Upper lobe of left lung (tissue), 6 donors: ENCODE data around the gene PERP. TPM values are rescaled to one million over a fixed set of nuclear protein-coding genes. Genes with fewer than 3 reads are reported as not detected.

ENCODE experiments used
- ATAC-seq, 2 donors: fragments of 200-7000 bp; cut with Tn5 transposase; one replicate each; pipeline ENCODE4 v1.9.1; 2022; ENCODE audit warnings: mild to moderate bottlenecking in 2 of 2, moderate library complexity in 2 of 2; ENCODE audit not compliant: low FRiP score in 2 of 2
- DNase-seq, 2 donors: peaks; one replicate each; pipeline ENCODE4 v3.0.0-alpha.2; 2019 to 2020
- H3K27ac ChIP-seq, 4 donors: fragments of 200-600 bp; sonication (generic); one replicate each; pipeline ENCODE4 v1.5.1; 2016 to 2019
- H3K27me3 ChIP-seq, 4 donors: fragments of 200-600 bp; sonication (generic); one replicate each; pipeline ENCODE4 v1.5.1; 2017 to 2019
- H3K36me3 ChIP-seq, 4 donors: fragments of 200-600 bp; sonication (generic); one replicate each; pipeline ENCODE4 v1.5.1; 2016 to 2019
- H3K4me1 ChIP-seq, 4 donors: fragments of 200-600 bp; sonication (generic); one replicate each; pipeline ENCODE4 v1.5.1; 2018 to 2019
- H3K4me3 ChIP-seq, 4 donors: fragments of 200-600 bp; sonication (generic); one replicate each; pipeline ENCODE4 v1.5.1; 2017 to 2019; ENCODE audit warnings: mild to moderate bottlenecking in 2 of 4, moderate library complexity in 1 of 4
- H3K9me3 ChIP-seq, 4 donors: fragments of 200-600 bp; sonication (generic); one replicate each; pipeline ENCODE4 v1.5.1; 2018 to 2019
- EP300 ChIP-seq, 4 donors: sonication (generic); formaldehyde crosslinking; IDR thresholded peaks; one replicate each; pipeline ENCODE4 v1.5.1; 2017; ENCODE audit warnings: antibody characterized with exemption in 4 of 4, control low read depth in 2 of 4
- POLR2A ChIP-seq, 4 donors: fragments of 450-650 bp; IDR thresholded peaks; one replicate each; pipeline ENCODE4 v1.5.1; 2016 to 2017; ENCODE audit warnings: antibody characterized with exemption in 4 of 4, mild to moderate bottlenecking in 2 of 4
- POLR2AphosphoS5 ChIP-seq, 2 donors: sonication (generic); formaldehyde crosslinking; IDR thresholded peaks; one replicate each; pipeline ENCODE4 v1.5.1; 2017; ENCODE audit warnings: antibody characterized with exemption in 2 of 2
- whole genome bisulfite sequencing, 2 donors: methylation state at CpG; one replicate each; pipeline ENCODE4 v1.1.5; 2017 to 2018; 5-methylcytosine and 5-hydroxymethylcytosine counted together
- total RNA-seq, 6 donors: library from RNA; depleted of rRNA in 4 of 6; stranded (reverse); fragments of >200 nt in 4 of 6; gene quantifications; one replicate each; pipeline versions ENCODE4 v1.1.0 to v1.2.1, GENCODE V29; 2016 to 2021
- TF ChIP-seq, protein P1 (sequence below), 6 experiments: fragments of 450-650 bp in 4 of 6; fragments of 200-600 bp in 2 of 6; sonication (generic) in 2 of 6; IDR thresholded peaks; one replicate each; pipeline ENCODE4 v1.5.1; 2016 to 2019; ENCODE audit warnings: antibody characterized with exemption in 6 of 6
- donor health status: DM: no; HTN: no; CAD: no; lungs with moderate emphysema.
- donor health status: DM: no; HTN: yes; CAD: no; lungs with severe emphysema.

Gene PERP
- total RNA-seq, 6 donors from 2014 or later: 13.6 to 69.8 (median 26.1) TPM

DNA sequence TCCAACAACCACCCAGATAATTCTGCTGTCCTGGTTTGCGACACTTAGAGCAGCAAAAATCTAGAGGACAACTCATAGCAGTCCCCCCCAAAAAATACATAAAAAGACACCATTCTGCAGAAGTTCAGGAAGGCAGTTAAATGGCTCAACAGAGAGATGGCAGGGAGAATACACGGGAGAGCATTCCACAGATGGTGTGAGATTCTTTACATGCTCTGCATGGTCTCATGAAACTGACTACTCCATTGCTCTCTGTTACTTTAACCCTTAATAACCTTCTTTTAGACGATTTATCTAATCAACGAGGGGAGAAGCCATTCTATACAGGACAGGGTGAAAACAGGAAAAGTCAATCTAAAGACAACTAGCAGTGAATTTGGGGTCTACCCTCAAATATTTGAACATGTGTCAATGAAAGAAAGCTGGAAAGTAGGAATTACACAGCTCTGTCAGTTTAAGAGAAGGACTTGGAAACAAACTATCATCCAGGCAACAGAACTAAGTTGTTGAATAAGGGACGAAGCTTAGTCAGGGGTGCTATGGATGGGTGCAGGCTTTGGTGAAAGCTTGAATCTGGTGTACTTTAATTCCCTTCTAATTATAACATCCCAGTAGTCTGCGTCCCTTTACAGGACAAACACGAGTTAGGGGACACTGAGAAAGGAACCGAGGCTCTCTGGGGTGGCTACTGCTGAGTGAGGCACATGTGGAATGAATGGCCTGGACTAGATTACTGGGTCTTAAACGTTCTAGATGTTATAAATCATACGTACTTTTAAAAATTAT lies 5.1 kb downstream of the PERP start:
- no peak for TF ChIP-seq EP300 (IDR thresholded peaks at IDR 0.05)
- TF ChIP-seq, protein P1, sequence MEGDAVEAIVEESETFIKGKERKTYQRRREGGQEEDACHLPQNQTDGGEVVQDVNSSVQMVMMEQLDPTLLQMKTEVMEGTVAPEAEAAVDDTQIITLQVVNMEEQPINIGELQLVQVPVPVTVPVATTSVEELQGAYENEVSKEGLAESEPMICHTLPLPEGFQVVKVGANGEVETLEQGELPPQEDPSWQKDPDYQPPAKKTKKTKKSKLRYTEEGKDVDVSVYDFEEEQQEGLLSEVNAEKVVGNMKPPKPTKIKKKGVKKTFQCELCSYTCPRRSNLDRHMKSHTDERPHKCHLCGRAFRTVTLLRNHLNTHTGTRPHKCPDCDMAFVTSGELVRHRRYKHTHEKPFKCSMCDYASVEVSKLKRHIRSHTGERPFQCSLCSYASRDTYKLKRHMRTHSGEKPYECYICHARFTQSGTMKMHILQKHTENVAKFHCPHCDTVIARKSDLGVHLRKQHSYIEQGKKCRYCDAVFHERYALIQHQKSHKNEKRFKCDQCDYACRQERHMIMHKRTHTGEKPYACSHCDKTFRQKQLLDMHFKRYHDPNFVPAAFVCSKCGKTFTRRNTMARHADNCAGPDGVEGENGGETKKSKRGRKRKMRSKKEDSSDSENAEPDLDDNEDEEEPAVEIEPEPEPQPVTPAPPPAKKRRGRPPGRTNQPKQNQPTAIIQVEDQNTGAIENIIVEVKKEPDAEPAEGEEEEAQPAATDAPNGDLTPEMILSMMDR (IDR thresholded peaks at IDR 0.05): no peak
- no peak for TF ChIP-seq POLR2AphosphoS5 (IDR thresholded peaks at IDR 0.05)
- TF ChIP-seq POLR2A (IDR thresholded peaks at IDR 0.05): no peak
- Histone ChIP-seq H3K36me3 (no peaks in the 10 kb centered on the region), H3K4me3 (no peak overlapping the region), H3K27me3 (peaks cover 0 to 6% (median under 1%) of the 10 kb centered on the region in 4 donors), H3K9me3 (no peaks in the 10 kb centered on the region), H3K27ac (no peak overlapping the region), H3K4me1 (peaks cover 3 to 20% (median 6%) of the 10 kb centered on the region in 4 donors)
- ATAC-seq: no peak
- 69 to 71% methylated on average over 10 of the region's 10 CpGs for WGBS, 2 donors
- no peak for DNase-seq

DNA sequence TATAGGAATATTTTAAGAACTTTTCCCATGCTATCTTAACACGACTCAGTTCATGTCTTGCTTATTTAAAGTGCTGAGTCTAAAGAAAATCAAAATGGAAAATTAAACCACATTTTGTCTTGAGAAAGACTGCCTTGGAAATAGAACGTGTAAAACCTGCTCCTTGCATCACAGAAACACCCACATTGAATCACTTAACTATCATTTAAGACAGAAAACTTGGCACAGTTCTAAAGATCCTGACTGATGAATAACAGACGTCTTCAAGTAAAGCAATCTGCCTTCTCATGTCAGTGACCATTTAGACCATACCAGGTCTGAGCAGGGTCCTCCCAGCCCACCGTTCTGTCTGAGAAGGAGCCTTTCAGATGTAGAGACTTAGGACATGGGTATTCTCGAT lies 7.4 kb downstream of the PERP start:
- 63 to 68% methylated on average over 5 of the region's 5 CpGs for WGBS, 2 donors
- DNase-seq: no peak

DNA sequence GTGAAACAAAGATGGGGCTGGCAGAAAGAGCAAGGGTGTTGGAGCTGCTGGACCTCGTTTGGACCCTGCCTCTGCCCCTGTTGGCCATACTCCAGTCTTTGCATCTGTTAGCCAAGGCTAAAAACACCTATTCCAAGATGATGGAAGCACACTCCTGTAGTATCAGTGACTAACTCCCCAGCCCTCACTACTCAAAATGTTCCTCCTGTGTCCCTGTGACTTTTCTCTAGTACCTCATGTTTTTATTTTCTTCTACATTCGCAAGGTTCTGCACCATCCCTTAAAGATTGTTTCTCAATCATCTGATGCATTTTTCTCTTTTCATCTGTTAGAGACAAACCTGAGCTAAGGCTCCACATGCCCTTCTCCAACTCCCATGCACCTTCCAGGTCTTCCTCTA lies 8.9 kb downstream of the PERP start:
- Histone ChIP-seq H3K27ac (no peak overlapping the region), H3K4me3 (no peak overlapping the region), H3K36me3 (peaks cover 0 to 11% (median 1%) of the 10 kb centered on the region in 4 donors), H3K27me3 (no peaks in the 10 kb centered on the region), H3K4me1 (no peaks in the 10 kb centered on the region), H3K9me3 (no peaks in the 10 kb centered on the region)
- TF ChIP-seq, protein P1 (IDR thresholded peaks at IDR 0.05): no peak
- TF ChIP-seq POLR2A (IDR thresholded peaks at IDR 0.05) (no peak), EP300 (IDR thresholded peaks at IDR 0.05) (no peak), POLR2AphosphoS5 (IDR thresholded peaks at IDR 0.05) (no peak)
- WGBS, 2 donors: 77 to 88% methylated on average over 2 of the region's 2 CpGs
- ATAC-seq: no peak
- DNase-seq: no peak

More for the DNA sequence above, 7.4 kb downstream of the PERP start:
- no peak for ATAC-seq
- Histone ChIP-seq H3K36me3 (peaks cover 0 to 11% (median 0%) of the 10 kb centered on the region in 4 donors), H3K27ac (no peak overlapping the region), H3K4me3 (no peak overlapping the region), H3K4me1 (no peaks in the 10 kb centered on the region), H3K9me3 (no peaks in the 10 kb centered on the region), H3K27me3 (no peaks in the 10 kb centered on the region)
- TF ChIP-seq EP300 (IDR thresholded peaks at IDR 0.05) (no peak), POLR2A (IDR thresholded peaks at IDR 0.05) (no peak), POLR2AphosphoS5 (IDR thresholded peaks at IDR 0.05) (no peak)
- TF ChIP-seq, protein P1 (IDR thresholded peaks at IDR 0.05): no peak

DNA sequence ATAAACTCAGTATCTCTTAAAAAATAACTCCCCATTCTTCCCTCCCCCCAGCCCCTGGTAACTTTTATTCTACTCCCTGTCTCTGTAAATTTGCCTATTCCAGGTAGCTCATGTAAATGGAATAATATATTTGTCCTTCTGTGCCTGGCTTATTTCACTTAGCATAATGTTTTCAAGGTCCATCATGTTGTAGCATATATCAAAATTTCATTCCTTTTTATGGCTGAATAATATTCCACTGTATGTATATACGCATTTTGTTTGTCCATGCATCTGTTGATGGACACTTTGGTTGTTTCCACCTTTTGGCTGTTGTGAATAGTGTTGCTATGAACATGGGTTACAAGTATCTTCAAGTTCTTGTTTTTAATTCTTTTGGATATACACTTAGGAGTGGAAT lies 13.0 kb downstream of the PERP start:
- Histone ChIP-seq H3K36me3 (peaks cover 0 to 11% (median 1%) of the 10 kb centered on the region in 4 donors), H3K27me3 (no peaks in the 10 kb centered on the region), H3K27ac (no peak overlapping the region), H3K9me3 (no peaks in the 10 kb centered on the region), H3K4me1 (no peaks in the 10 kb centered on the region), H3K4me3 (no peak overlapping the region)
- 100% methylated on average over 1 of the region's 1 CpG for WGBS, 2 donors
- TF ChIP-seq, protein P1 (IDR thresholded peaks at IDR 0.05): no peak
- TF ChIP-seq EP300 (IDR thresholded peaks at IDR 0.05) (no peak), POLR2A (IDR thresholded peaks at IDR 0.05) (no peak)
- DNase-seq (no peak), ATAC-seq (no peak)

DNA sequence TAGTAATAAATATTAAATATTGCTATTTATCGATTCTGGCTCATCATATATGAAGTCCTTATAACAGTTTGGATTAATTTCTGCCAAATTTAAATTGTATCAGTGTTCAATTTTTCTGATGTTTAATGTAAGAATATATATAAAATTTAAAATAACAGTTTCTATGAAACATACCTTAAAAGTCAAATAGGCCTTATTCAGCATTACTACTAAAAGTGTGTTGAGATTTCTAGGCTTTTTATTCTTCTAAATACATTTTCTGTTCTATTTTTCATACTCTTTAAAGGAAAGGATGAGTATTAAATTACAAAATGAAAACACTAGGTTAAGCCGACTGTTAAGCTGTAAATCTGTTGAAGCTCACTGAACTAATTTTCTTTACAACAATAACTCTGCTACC lies 13.6 kb downstream of the PERP start:
- ATAC-seq: no peak
- DNase-seq: no peak
- WGBS, 2 donors: 94 to 100% methylated on average over 2 of the region's 2 CpGs

More for the DNA sequence above, 13.6 kb downstream of the PERP start:
- H3K4me1 ChIP-seq: peaks cover 0 to 3% (median under 1%) of the 10 kb centered on the region in 4 donors
- no peak overlapping the region for H3K4me3 ChIP-seq
- H3K27ac ChIP-seq: no peak overlapping the region
- H3K27me3 ChIP-seq: no peaks in the 10 kb centered on the region
- TF ChIP-seq POLR2A (IDR thresholded peaks at IDR 0.05): no peak
- TF ChIP-seq, protein P1 (IDR thresholded peaks at IDR 0.05): no peak
- no peak for TF ChIP-seq POLR2AphosphoS5 (IDR thresholded peaks at IDR 0.05)
- TF ChIP-seq EP300 (IDR thresholded peaks at IDR 0.05): no peak
- peaks cover 0 to 11% (median 1%) of the 10 kb centered on the region in 4 donors for H3K36me3 ChIP-seq
- H3K9me3 ChIP-seq: no peaks in the 10 kb centered on the region
